Measurements from ENCODE around the gene ALDOB.

Gene ALDOB

DNA sequence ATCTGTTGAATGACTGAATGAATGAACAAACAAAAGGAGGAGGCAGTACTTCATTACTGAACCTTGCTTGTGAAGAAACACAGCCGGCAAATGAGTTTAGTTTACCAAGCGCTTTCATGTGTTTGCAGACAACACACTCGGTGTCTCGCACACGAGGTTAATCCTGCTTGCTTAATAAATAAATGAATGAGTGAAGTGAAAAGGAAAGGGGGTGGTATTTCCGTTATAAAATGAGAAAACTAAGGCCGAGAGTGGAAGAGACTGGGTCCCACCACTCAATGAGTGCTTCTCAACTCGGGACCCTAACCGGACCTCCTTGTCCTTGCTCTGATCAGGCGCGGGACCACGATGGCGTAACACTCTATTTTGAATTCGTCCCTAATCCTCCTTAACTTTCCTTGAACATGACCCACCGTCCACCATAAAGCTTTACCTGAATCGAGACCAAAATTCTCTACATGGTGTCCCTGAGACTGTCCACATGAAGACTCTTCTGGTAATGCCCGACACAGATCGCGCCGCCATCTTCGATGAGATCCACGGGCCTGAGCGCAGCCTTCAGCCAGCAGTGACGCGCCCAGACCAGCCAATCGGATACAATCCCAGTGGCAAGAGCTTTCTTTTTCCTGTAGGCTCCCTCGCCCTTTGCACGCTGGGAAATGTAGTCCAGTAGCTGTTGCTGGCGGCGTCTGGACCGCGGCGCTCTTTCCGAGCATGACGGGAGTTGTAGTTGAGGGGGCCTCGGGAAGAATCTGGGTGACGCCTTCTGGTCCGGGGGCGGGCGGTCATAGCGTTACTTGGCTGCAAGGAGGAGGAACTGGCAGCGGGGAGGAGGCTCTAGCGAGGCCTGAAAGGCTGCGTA, 37.3 kb downstream of the ALDOB start, which contains the start of the genes MRPL50 and ZNF189 (continued):
- TF ChIP-seq ZNF132 (tag by site-specific recombination; IDR thresholded peaks at IDR 0.05; ENCODE audit: borderline replicate concordance) (no peak), GLIS1 (tag by site-specific recombination; IDR thresholded peaks at IDR 0.05) (no peak), ZNF707 (tag by site-specific recombination; IDR thresholded peaks at IDR 0.05) (no peak), ZBTB7A (tag by site-specific recombination; IDR thresholded peaks at IDR 0.05; ENCODE audit: low read depth) (no peak), ZNF629 (tag by site-specific recombination; IDR thresholded peaks at IDR 0.05) (peak; percentile 59), ZNF184 (tag by site-specific recombination; IDR thresholded peaks at IDR 0.05) (no peak), ZXDB (tag by site-specific recombination; IDR thresholded peaks at IDR 0.05) (peak; percentile 40; the same call in 1 of the 2 replicates), ZNF433 (tag by site-specific recombination; IDR thresholded peaks at IDR 0.05; ENCODE audit: low read depth) (no peak), ZNF416 (tag by site-specific recombination; IDR thresholded peaks at IDR 0.05) (no peak), ZNF223 (tag by site-specific recombination; IDR thresholded peaks at IDR 0.05) (no peak), HOXD13 (CRISPR knock-in tag; IDR thresholded peaks at IDR 0.05; ENCODE audit: borderline replicate concordance) (no peak), ZNF324 (tag by site-specific recombination; IDR thresholded peaks at IDR 0.05) (no peak), ZNF654 (tag by site-specific recombination; IDR thresholded peaks at IDR 0.05; ENCODE audit: low read depth) (no peak), ZNF350 (tag by site-specific recombination; IDR thresholded peaks at IDR 0.05) (no peak), ZNF621 (tag by site-specific recombination; IDR thresholded peaks at IDR 0.05) (no peak), ZNF514 (tag by site-specific recombination; IDR thresholded peaks at IDR 0.05) (no peak), ZNF292 (tag by site-specific recombination; IDR thresholded peaks at IDR 0.05; ENCODE audit: borderline replicate concordance, low read depth) (no peak), ZEB2 (tag by site-specific recombination; IDR thresholded peaks at IDR 0.05) (no peak), FEZF1 (tag by site-specific recombination; IDR thresholded peaks at IDR 0.05) (no peak), ZNF266 (tag by site-specific recombination; IDR thresholded peaks at IDR 0.05; ENCODE audit: low read depth) (no peak)
- TF ChIP-seq, protein P1, sequence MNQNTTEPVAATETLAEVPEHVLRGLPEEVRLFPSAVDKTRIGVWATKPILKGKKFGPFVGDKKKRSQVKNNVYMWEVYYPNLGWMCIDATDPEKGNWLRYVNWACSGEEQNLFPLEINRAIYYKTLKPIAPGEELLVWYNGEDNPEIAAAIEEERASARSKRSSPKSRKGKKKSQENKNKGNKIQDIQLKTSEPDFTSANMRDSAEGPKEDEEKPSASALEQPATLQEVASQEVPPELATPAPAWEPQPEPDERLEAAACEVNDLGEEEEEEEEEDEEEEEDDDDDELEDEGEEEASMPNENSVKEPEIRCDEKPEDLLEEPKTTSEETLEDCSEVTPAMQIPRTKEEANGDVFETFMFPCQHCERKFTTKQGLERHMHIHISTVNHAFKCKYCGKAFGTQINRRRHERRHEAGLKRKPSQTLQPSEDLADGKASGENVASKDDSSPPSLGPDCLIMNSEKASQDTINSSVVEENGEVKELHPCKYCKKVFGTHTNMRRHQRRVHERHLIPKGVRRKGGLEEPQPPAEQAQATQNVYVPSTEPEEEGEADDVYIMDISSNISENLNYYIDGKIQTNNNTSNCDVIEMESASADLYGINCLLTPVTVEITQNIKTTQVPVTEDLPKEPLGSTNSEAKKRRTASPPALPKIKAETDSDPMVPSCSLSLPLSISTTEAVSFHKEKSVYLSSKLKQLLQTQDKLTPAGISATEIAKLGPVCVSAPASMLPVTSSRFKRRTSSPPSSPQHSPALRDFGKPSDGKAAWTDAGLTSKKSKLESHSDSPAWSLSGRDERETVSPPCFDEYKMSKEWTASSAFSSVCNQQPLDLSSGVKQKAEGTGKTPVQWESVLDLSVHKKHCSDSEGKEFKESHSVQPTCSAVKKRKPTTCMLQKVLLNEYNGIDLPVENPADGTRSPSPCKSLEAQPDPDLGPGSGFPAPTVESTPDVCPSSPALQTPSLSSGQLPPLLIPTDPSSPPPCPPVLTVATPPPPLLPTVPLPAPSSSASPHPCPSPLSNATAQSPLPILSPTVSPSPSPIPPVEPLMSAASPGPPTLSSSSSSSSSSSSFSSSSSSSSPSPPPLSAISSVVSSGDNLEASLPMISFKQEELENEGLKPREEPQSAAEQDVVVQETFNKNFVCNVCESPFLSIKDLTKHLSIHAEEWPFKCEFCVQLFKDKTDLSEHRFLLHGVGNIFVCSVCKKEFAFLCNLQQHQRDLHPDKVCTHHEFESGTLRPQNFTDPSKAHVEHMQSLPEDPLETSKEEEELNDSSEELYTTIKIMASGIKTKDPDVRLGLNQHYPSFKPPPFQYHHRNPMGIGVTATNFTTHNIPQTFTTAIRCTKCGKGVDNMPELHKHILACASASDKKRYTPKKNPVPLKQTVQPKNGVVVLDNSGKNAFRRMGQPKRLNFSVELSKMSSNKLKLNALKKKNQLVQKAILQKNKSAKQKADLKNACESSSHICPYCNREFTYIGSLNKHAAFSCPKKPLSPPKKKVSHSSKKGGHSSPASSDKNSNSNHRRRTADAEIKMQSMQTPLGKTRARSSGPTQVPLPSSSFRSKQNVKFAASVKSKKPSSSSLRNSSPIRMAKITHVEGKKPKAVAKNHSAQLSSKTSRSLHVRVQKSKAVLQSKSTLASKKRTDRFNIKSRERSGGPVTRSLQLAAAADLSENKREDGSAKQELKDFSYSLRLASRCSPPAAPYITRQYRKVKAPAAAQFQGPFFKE (tag by site-specific recombination; IDR thresholded peaks at IDR 0.05; ENCODE audit: borderline replicate concordance): no peak
- TF ChIP-seq, protein P2, sequence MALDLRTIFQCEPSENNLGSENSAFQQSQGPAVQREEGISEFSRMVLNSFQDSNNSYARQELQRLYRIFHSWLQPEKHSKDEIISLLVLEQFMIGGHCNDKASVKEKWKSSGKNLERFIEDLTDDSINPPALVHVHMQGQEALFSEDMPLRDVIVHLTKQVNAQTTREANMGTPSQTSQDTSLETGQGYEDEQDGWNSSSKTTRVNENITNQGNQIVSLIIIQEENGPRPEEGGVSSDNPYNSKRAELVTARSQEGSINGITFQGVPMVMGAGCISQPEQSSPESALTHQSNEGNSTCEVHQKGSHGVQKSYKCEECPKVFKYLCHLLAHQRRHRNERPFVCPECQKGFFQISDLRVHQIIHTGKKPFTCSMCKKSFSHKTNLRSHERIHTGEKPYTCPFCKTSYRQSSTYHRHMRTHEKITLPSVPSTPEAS (tag by site-specific recombination; IDR thresholded peaks at IDR 0.05): no peak
- TF ChIP-seq, protein P3, sequence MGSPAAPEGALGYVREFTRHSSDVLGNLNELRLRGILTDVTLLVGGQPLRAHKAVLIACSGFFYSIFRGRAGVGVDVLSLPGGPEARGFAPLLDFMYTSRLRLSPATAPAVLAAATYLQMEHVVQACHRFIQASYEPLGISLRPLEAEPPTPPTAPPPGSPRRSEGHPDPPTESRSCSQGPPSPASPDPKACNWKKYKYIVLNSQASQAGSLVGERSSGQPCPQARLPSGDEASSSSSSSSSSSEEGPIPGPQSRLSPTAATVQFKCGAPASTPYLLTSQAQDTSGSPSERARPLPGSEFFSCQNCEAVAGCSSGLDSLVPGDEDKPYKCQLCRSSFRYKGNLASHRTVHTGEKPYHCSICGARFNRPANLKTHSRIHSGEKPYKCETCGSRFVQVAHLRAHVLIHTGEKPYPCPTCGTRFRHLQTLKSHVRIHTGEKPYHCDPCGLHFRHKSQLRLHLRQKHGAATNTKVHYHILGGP (tag by site-specific recombination; IDR thresholded peaks at IDR 0.05): no peak
- TF ChIP-seq, protein P4, sequence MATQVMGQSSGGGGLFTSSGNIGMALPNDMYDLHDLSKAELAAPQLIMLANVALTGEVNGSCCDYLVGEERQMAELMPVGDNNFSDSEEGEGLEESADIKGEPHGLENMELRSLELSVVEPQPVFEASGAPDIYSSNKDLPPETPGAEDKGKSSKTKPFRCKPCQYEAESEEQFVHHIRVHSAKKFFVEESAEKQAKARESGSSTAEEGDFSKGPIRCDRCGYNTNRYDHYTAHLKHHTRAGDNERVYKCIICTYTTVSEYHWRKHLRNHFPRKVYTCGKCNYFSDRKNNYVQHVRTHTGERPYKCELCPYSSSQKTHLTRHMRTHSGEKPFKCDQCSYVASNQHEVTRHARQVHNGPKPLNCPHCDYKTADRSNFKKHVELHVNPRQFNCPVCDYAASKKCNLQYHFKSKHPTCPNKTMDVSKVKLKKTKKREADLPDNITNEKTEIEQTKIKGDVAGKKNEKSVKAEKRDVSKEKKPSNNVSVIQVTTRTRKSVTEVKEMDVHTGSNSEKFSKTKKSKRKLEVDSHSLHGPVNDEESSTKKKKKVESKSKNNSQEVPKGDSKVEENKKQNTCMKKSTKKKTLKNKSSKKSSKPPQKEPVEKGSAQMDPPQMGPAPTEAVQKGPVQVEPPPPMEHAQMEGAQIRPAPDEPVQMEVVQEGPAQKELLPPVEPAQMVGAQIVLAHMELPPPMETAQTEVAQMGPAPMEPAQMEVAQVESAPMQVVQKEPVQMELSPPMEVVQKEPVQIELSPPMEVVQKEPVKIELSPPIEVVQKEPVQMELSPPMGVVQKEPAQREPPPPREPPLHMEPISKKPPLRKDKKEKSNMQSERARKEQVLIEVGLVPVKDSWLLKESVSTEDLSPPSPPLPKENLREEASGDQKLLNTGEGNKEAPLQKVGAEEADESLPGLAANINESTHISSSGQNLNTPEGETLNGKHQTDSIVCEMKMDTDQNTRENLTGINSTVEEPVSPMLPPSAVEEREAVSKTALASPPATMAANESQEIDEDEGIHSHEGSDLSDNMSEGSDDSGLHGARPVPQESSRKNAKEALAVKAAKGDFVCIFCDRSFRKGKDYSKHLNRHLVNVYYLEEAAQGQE (tag by site-specific recombination; IDR thresholded peaks at IDR 0.05): no peak
- TF ChIP-seq, protein P5, sequence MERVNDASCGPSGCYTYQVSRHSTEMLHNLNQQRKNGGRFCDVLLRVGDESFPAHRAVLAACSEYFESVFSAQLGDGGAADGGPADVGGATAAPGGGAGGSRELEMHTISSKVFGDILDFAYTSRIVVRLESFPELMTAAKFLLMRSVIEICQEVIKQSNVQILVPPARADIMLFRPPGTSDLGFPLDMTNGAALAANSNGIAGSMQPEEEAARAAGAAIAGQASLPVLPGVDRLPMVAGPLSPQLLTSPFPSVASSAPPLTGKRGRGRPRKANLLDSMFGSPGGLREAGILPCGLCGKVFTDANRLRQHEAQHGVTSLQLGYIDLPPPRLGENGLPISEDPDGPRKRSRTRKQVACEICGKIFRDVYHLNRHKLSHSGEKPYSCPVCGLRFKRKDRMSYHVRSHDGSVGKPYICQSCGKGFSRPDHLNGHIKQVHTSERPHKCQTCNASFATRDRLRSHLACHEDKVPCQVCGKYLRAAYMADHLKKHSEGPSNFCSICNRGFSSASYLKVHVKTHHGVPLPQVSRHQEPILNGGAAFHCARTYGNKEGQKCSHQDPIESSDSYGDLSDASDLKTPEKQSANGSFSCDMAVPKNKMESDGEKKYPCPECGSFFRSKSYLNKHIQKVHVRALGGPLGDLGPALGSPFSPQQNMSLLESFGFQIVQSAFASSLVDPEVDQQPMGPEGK (tag by site-specific recombination; IDR thresholded peaks at IDR 0.05): peak; percentile 54; the same call in 1 of the 2 replicates

Data from HEK293 (cell line).